ENCODE results near the gene CALR3.

Gene CALR3

GRCh38 chr19:16527334-16527935 lies 31.5 kb upstream of the CALR3 start:
- Histone ChIP-seq H3K27ac (no peak overlapping the region), H3K36me3 (peaks cover 97 to 100% (median 99%) of the 10 kb centered on the region in 3 donors), H3K4me3 (no peak overlapping the region), H3K9me3 (no peaks in the 10 kb centered on the region), H3K4me1 (no peaks in the 10 kb centered on the region), H3K27me3 (no peaks in the 10 kb centered on the region)
- no peak for DNase-seq
- intact Hi-C loops (cut with DNase I; ENCODE audit: low total_unique reads) = no loop called here
- TF ChIP-seq CTCF (IDR thresholded peaks at IDR 0.05) = no peak

- H3K36me3 ChIP-seq = peaks cover 97 to 100% (median 97%) of the 10 kb centered on the region in 3 donors
- H3K27ac ChIP-seq = no peak overlapping the region
- H3K4me3 ChIP-seq = no peak overlapping the region
- intact Hi-C loops (cut with DNase I; ENCODE audit: low total_unique reads) = no loop called here
- no peaks in the 10 kb centered on the region for H3K4me1 ChIP-seq
- H3K9me3 ChIP-seq = no peaks in the 10 kb centered on the region
- H3K27me3 ChIP-seq = no peaks in the 10 kb centered on the region
- no peak for TF ChIP-seq CTCF (IDR thresholded peaks at IDR 0.05)
- no peak for DNase-seq
Observed at GRCh38 chr19:16525751-16526481, 29.9 kb upstream of the CALR3 start.

- TF ChIP-seq CTCF (IDR thresholded peaks at IDR 0.05) = no peak
- H3K4me3 ChIP-seq = no peak overlapping the region
- no peaks in the 10 kb centered on the region for H3K9me3 ChIP-seq
- H3K27me3 ChIP-seq = no peaks in the 10 kb centered on the region
- H3K4me1 ChIP-seq = no peaks in the 10 kb centered on the region
- H3K36me3 ChIP-seq = peaks cover 97 to 100% (median 97%) of the 10 kb centered on the region in 3 donors
- no peak overlapping the region for H3K27ac ChIP-seq
- no peak for DNase-seq
- intact Hi-C loops (cut with DNase I; ENCODE audit: low total_unique reads) = no loop called here
Observed at GRCh38 chr19:16524991-16525734, 29.2 kb upstream of the CALR3 start.

GRCh38 chr19:16522559-16523377 lies 26.8 kb upstream of the CALR3 start:
- Histone ChIP-seq H3K4me3 (no peak overlapping the region), H3K27me3 (no peaks in the 10 kb centered on the region), H3K4me1 (no peaks in the 10 kb centered on the region), H3K9me3 (no peaks in the 10 kb centered on the region), H3K27ac (no peak overlapping the region), H3K36me3 (peaks cover 97 to 100% (median 98%) of the 10 kb centered on the region in 3 donors)
- intact Hi-C loops (cut with DNase I; ENCODE audit: low total_unique reads) = no loop called here
- no peak for DNase-seq
- no peak for TF ChIP-seq CTCF (IDR thresholded peaks at IDR 0.05)

GRCh38 chr19:16521715-16522289 lies 25.8 kb upstream of the CALR3 start:
- peaks cover 97 to 100% (median 98%) of the 10 kb centered on the region in 3 donors for H3K36me3 ChIP-seq
- no peaks in the 10 kb centered on the region for H3K4me1 ChIP-seq
- no peak for DNase-seq
- no peak overlapping the region for H3K4me3 ChIP-seq
- no peaks in the 10 kb centered on the region for H3K9me3 ChIP-seq
- no peak overlapping the region for H3K27ac ChIP-seq
- H3K27me3 ChIP-seq = no peaks in the 10 kb centered on the region
- intact Hi-C loops (cut with DNase I; ENCODE audit: low total_unique reads) = no loop called here
- TF ChIP-seq CTCF (IDR thresholded peaks at IDR 0.05) = no peak
